Superior temporal gyrus (tissue), 1 donor: ENCODE data around the gene FKBP3.
A peak's percentile ranks its signal among the peaks of the same experiment; 100 is the strongest.
"Not testable (repeated sequence)": the region's sequence is repeated elsewhere in the genome, so short reads cannot be mapped to it uniquely, and the experiment has no call there.

Experiments used
- DNase-seq: peaks from one replicate; pipeline ENCODE4 v3.0.0-alpha.2; 2016; ENCODE audit errors: extremely low spot score

Gene FKBP3

DNA sequence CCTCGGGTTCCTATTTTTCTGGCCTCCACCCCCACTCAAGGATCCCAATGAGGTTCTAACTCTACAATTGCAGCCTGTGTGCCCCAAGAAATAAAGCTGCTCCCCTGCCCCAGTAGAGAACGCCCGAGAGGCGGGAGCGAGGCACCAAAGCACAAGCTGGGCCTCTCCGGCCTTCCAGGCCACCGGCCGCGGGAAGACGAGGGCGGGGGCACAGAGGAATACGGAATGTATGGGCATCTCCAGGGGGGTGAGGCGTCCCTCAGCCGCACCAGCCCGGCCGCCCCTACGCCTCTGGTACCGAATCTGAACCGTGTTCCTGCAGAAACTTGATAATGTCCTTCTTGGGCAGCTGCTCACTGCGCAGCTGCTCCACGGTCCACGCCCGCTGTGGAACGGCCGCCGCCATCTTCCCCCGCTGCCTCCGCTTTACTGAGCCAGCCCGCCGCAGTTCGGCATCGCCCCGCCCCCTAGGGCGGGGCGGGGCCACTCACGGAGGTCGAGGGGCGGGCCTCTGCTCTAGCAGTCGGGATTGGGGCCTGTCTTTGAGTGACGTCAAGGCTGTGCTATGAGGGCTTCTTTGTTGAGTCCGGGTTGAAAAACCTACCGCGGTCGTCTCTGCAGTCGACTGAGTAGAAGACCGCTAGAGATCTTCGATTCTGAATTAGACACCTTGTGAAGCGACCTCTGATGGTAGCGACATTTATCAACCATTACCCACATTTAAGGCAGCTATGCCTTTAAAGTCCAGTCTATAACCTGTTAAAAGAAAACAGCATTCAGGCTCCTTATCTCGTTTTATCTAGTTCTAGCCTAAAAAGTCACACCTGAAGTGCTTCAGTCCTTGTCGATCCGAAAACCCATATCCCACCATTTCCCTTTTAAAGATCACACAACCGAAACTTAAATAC lies at the start of gene FKBP3:
TSS of gene FKBP3 (minus strand) at position 431 of the 908 bp plus-strand sequence. CDS start at position 406, 25 bp downstream.
- DNase-seq, result peak; percentile 99

DNA sequence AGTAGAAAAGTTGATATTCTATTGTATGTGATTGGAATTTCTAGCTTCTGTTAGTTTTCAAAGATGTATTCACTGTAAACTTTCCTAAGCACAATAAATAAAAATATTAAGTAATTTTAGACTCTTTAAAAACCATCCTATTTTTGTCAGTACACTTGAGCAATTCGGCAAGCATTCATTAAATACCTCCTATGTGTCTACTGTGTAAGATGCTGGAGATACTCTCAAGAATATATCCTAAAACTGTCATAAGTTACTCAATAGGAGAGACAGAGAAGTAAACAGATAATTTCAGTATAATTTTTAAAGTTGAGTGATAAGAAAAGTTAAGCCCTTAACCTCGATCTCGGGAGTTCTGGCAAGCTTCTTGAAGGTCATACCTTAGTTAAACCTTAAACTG lies 47.5 kb upstream of the FKBP3 start:
- no peak for DNase-seq

DNA sequence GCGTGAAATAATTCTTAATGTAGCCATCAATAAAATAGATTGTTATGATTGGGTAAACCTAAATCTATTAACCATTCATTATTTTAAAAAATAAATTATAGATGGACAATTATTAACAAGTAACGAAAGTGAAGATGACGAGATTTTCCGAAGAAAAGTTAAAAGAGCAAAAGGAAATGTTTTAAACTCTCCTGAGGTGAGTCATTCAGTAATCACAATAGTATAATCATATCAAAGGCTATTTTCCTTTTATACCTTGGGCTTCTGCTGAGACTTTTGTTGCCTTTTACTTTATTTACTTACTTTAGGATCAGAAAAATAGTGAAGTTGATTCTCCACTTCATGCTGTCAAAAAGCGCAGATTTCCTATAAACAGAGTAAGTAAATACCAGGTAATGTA lies 47.0 kb upstream of the FKBP3 start:
- no peak for DNase-seq

DNA sequence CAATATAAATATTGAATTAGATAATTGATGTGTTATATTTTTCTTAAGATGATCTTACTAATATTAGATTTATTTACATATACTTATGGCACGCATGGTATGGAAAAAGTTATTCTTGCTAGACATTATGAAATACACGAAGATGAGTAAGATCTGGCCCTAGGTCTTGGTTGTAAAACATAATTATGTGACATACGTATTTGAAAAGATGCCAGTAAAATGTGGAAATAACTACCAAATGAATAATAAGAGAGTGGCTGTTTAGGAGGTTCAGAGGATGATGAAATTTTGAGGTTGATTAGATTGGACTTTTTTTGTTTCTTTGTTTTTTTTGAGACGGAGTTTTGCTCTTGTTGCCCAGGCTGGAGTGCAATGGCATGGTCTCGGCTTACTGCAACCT lies 42.8 kb upstream of the FKBP3 start:
- DNase-seq, result no peak

DNA sequence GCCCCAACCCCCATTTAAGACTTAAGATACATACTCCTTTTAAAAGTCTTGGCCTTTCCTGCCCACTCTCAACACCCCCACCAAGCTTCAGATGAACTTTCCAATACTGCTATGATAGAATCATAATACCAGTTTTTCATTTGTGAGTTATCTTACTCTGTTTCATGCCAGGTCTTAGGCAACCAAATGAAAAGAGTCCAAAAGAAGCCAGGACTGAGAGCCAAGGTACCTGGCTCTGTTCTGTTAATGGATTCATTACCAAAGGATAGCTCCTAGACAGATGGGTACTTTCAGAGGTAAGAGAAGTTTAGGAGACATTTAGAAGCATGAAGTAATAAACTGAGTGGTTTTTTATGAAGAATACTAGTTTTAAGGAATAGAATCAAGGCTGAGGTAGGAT lies 35.6 kb upstream of the FKBP3 start:
- DNase-seq, result no peak

DNA sequence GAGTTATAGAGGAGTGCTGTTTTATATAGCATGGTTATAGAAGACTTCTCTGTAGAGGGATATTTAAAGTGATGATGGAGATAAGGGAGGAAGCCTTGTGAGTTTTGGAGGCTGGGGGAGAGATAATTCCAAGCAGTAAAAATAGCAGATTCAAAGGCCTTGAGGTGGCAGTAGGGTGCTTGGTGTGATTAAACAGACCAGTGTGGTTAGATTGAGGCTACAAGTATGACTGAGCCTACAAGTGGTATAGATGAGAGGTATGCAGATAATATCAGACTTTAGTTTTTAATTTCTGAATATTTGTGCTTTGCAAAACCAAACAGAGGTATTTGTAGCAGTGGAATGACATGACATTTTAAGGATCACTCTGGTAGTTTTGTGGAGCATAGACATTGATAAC lies 21.8 kb upstream of the FKBP3 start:
- no peak for DNase-seq

DNA sequence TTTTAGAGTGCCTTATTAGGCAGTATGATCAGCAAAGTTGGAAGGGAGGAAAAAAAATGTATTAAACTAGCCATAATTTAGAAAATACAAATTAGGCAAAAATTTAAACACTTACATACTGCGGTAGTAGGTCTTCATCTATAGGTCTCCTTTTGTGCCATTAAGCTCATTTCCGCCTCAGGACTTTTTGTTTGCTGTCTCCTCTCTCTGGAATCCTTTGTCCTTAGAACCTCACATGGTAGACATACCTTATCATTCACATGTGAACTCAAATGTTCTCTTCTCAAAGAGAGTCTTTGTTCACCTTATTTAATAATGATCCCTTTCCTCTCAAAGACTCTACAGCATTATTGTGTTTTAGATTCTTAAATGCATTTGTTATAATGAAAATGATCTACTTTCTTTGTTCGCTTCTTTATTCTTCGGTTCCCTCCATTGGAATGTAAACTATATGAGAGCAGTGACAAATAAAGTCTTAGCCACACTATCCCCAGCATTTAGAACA lies 16.2 kb upstream of the FKBP3 start:
- no peak for DNase-seq

DNA sequence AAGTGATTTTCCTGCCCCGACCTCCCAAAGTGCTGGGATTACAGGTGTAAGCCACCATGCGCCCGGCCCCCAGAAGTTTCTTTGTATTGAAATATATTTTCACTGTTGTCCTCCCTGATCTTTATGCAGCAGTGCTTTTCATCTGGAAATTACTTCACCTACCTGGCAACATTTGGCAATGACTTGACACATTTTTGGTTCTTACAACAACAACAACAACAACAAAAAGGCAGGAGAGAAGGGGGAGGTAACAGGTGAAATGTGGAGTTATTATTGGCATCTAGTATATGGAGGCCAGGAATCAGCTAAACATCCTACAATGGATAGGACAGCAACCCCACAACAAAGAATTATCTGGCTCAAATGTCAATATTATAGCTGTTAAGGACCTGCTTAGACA lies 15.3 kb upstream of the FKBP3 start:
- no peak for DNase-seq

DNA sequence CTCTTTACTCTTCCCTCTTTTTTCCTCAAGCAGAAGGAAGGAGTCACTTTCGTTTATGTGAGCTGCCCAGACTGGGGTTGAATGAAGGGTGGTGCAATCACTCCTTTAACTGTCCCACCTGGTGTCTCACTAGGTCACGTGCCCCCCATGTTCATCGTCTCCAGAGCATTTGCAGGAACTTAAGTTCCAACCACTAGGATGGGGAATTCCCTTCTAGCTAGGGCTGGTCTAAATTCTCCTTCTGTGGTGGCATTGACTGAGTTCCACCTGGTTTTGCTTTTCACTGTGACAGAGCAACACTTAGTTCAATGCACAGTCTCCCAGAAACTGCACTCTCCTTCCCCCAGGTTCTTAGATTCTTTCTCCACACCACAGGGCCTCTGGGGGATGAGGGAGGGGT lies 10.9 kb upstream of the FKBP3 start:
- DNase-seq, result no peak

DNA sequence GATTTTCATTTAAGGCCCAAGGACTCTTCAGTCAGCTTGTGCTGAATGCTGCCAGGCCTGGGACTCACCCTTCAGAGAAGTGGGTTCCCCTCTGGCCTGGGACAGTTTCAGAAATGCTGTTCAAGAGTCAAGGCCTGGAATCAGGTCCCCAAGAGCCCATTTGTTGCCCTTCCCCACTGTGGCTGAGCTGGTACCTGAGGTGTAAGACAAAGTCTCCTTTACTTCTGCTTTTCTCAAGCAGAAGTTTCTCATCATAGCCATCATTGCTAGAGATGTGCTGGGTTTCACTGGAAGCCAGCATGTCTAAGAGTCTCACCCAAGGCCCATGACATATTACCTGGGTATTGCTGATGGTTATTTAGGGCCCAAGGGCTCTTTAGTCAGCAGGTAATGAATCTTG lies 10.4 kb upstream of the FKBP3 start:
- no peak for DNase-seq

DNA sequence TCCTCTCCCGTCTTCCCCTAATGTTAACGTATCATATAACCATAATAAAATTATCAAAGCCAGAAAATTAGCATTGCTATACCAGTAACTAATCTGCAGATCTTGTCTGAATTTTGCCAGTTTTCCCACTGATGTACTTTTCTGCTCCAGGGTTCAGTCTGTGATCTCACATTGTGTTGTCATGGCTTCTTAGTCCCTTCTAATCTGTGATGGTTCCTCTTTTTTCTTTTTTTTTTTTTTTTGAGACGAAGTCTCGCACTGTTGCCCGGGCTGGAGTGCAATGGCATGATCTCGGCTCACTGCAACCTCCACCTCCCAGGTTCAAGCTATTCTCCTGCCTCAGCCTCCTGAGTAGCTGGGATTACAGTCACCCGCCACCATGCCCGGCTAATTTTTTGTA lies 7.8 kb upstream of the FKBP3 start:
- not testable (repeated sequence) for DNase-seq

DNA sequence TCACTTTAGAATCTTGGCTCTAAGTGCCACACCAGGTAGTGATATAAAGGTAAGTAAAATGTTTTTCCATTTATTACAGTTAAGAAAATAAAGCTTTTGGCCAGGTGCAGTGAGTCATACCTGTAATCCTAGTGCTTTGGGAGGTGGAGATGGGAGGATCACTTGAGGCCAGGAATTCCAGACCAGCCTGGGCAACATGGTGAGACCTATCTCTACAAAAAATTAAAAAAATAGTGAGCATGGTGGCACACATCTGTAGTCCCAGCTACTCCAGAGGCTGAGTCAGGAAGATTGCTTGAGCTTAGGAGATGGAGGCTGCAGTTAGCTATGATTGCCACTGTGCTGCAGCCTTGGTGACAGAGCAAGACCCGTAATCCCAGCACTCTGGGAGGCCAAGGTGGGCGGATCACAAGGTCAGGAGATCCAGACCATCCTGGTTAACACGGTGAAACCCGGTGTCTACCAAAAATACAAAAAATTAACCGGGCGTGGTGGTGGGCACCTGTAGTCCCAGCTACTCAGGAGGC lies 6.4 kb upstream of the FKBP3 start:
- no peak for DNase-seq

DNA sequence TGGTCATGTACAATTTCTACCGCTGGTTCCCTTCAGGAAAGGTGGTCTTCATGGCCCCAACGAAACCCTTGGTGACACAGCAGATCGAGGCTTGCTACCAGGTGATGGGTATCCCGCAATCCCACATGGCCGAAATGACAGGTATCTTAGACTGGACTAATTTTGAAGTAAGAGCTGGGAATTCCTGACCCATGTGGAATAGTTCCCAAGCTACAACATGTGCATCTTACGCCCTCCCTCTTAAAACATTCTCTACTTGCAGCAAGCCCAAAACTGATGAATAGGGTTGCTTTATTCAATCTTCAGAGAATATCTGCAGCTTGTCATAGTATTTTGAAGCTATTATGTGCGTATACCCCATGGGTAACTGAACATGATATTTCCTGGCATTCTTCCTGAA lies 2.1 kb upstream of the FKBP3 start:
- peak; percentile 10 for DNase-seq

DNA sequence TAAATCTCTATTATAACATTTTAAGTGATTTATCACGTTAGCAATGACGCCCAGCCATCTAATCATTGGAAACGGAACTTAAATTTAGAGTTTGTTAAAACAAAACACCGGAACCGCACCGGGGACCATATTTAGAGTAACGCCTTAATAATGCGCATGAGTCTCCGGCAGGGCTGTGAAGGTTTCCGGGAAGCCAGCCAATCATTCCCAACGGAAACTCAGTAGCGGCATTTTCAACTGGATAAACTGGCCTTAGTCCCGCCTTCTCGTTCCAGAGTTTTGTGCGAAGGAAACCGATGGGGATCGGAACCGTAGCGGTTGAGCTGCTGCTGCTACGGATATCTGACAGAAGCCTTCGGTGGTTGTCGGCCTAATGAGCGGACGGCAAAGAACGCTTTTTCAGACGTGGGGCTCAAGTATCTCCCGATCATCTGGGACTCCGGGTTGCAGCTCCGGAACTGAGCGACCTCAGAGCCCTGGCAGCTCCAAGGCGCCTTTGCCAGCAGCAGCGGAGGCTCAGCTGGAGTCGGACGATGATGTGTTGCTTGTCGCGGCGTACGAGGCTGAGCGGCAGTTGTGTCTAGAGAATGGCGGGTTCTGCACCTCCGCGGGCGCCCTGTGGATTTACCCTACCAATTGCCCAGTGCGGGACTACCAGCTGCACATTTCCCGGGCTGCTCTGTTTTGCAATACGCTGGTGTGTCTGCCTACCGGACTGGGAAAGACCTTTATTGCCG lies 1.5 kb upstream of the FKBP3 start, which contains the start of gene FANCM:
TSS of gene FANCM (plus strand) at position 272 of the 737 bp plus-strand sequence. CDS start at position 374, 102 bp downstream.
- DNase-seq, result peak; percentile 99

DNA sequence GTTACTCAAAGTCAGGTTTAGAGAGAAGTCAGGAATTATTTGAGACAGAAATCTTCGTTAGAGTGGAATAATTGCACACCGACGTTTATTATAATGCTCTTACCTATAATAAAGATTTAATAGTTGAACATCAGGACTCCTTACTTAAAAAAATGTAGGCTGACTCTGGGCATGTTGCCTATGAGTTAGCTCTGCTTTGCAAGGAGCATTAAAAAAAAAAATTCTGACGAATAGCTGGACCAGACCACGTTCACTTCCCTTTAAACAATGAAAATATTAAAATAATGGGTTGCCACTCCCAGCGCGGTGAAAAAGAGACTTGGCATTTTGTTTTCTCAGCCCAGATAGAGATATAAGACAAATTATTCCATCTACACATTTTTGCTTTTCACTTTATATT lies 875 bp upstream of the FKBP3 start:
- no peak for DNase-seq

DNA sequence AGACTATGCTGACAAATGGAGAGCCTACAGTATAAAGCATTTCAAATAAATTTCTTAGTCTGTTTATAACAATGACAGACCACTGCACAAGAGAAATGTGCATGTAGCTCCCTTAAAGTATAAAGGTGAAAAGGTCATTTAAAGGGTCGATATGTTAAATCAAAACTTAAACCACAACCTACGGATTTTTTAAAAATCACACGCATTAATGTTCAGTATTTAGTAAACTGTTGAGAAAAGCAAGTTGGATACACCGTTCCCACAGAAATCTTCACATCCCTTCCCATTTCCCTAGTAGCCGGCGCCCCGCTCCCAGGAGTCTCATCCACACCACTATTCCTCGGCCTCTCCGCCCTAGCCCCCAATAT lies 614 bp downstream of the FKBP3 start:
- no peak for DNase-seq

DNA sequence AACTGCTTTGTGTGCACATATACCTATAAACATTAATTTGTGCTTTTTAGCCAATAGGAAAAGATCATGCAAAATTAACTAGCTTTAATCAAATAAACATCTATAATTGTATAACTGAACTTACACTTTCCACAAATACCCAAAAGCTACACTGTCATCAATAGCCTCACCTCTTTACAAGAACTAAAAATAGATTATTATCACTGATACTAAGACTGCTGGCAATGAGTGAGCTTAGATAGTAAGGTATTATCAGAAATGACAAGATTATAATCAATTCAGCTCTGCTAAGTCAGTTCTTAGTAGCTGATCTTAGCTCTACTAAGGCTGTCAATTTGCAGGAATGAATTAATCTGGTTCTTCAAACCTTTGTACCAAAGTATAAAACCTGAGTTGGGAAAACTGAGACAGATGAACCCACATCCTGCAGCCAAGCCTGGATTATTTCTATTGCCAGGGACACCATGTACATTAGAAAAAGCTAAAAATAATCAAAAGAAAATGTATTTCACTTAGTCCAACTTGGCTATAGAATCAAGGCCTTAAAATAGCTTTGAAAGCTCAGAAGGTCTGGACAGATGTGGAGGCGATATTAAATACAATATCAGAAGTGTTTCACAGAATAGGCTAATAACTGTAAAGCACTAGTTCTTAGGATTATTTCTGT lies 5.2 kb downstream of the FKBP3 start:
- peak; percentile 8 for DNase-seq

DNA sequence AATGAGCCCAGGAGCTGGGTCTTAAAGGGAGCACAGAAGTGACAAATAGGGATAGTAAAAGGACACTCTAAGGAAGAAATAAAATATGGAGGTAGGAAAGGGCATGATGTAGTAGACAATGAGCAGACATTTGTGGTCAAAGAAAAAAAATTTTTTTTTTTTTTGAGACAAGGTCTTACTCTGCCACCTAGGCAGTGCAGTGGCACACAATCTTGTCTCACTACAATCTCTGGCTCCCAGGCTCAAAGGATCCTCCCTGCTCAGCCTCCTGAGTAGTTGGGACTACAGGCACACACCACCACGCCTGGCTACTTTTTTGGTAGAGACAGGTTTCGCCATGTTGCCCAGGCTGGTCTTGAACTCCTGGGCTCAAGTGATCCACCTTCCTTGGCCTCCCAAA lies 8.5 kb downstream of the FKBP3 start:
- no peak for DNase-seq

DNA sequence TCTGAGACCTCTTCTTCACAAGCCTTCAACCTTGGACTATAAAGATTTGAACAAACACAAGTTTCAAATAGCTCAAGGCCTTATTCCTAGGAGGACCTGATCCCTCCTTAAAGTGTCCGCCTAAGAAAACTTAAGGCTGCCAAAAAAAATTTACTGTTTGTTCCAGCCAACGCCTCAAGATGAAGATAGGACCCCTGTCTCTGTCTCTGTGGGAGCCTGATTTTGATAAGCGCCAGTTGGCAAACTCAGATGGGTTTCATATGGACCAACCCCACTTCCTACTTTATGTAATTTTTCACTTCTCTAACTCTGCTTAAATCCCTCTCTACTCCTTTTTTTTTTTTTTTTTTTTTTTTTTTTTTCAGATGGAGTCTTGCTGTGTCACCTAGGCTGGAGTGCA lies 11.0 kb downstream of the FKBP3 start:
- no peak for DNase-seq

DNA sequence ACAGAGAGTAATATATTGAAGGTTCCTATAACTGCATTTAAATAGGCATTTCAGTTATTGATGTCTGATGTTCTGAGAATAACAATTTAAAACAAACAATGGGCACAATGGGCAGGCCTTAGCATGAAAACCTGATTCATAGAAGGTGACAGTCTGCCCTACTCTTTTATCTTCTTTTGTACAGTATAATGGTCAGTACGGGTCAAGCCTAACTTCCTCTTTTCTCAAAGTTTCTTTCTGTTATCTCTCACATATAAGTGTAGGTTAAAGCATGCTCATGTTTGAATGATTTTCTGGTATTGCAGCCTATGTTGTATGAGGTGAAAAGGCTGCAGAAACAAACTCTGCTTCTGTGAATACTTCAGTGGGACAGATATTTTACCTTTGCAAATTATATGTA lies 14.2 kb downstream of the FKBP3 start:
- no peak for DNase-seq

DNA sequence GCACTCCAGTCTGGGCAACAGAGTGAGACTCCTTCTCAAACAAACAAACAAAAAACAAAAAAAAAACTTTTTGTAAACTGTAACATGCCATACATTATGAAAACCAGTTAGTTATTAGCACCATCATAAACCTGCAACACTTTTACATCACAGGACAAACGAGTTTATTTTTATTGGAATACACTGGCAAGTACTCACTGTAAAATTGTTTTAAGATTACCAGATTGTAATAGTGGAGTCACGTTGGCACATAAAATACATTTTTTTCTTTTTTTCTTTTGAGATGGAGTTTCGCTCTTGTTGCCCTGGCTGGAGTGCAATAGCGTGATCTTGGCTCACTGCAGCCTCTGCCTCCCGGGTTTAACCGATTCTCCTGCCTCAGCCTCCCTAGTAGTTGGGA lies 15.7 kb downstream of the FKBP3 start:
- no peak for DNase-seq

DNA sequence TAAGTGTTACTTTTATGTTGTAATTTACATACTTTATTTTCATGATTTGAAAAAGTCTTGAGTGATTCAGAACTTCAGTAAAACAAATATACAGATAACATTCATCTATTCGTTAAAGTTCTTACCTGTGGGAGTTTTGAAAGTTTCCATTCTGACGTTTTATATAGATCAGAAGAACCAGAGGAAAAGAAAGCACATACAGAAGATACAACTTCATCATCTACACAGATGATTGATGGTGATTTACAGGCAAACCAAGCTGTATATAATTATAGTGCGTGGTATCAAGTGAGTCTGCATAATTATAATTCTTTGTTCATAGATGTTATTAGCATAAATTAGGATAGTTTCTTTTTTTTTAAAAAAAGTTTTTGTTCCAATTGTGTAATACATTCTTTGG lies 20.0 kb downstream of the FKBP3 start:
- DNase-seq, result no peak
